ENCODE results near the gene TMEM30A.

The TMEM30A gene

GRCh38 chr6:75211920-75212590 lies 72.5 kb downstream of the TMEM30A start:
- no peak for DNase-seq

DNA sequence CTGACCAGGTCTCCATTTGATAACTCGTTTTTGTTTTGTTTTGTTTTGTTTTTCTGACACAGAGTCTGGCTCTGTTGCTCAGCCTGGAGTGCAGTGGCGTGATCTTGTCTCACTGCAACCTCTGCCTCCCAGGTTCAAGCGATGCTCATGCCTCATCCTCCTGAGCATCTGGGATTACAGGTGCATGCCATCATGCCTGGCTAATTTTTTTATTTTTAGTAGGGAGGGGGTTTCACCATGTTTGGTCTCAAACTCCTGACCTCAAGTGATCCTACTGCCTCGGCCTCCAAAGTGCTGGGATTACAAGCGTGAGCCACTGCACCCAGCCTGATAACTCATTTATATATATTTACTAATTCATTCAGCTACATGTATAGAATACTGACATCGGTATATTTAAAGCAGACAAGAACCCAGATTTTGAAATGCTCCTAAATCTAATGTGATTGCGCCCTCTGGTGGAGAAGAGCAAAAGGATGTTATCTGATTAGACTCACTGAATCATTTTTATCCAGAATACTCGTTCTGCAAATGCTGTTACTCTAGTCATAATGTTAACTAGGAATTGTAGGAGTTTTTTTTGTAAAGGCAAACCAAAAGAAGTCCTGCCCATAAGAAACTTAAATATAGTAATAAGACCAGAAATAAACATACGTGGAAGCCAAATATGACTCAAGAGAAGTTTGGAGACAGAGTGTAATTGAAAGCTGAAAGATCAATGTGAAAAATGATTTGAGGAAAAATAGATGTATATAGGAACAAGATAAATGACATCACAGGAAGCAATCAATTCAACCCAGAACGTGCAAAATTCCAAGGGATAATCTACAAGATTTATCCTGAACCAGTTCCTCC lies 73.5 kb downstream of the TMEM30A start:
- DNase-seq = peak; percentile 45

- DNase-seq = no peak
Observed at GRCh38 chr6:75209184-75209723, 75.3 kb downstream of the TMEM30A start.

GRCh38 chr6:75208298-75209183 lies 76.1 kb downstream of the TMEM30A start:
- peak; percentile 74 for DNase-seq

DNA sequence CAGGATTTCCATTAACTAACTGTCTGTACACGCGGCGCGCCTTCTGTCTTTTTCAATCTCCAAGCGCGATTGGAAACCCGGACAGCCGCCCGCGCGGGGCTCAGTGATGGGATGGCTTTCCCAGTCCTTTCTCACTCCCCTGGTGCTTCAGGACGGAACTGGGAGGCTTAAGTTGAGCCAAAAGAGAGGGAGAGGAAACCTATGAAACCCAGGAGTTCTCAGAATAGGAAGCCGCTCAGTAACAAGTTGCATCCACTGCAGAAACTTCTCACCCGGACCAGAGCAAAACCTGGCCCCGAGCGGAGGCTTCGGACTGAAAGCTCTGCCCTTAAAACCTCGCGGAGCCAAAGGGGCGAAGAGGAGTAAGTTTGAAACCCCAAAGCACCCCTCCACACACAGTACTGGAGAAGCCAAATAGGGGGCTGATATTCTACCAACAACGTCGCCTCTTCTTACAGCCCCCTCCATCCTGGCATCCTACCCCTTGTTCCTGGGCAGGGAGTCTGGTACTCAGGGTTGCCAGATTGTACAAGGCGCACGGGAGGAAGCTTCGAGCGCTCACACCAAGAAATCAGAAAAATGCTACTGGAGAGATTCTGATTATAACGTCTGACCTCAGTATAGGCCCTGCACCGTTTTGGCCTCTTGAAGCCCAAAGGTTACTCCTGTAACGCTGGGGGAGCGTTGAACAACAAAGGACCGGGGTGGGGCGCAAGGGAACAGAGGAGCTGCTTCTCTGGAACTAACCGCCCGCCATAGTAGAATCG lies 77.8 kb downstream of the TMEM30A start:
- no peak for DNase-seq

GRCh38 chr6:75205776-75206575 lies 78.6 kb downstream of the TMEM30A start, which contains the start of gene COL12A1:
COL12A1 (minus strand) TSS chr6:75206053; CDS start chr6:75202792, 3,261 bp downstream.
- no peak for DNase-seq

GRCh38 chr6:75204959-75205775 lies 79.4 kb downstream of the TMEM30A start:
- no peak for DNase-seq

GRCh38 chr6:75204217-75204958 lies 80.2 kb downstream of the TMEM30A start:
- DNase-seq = no peak

DNA sequence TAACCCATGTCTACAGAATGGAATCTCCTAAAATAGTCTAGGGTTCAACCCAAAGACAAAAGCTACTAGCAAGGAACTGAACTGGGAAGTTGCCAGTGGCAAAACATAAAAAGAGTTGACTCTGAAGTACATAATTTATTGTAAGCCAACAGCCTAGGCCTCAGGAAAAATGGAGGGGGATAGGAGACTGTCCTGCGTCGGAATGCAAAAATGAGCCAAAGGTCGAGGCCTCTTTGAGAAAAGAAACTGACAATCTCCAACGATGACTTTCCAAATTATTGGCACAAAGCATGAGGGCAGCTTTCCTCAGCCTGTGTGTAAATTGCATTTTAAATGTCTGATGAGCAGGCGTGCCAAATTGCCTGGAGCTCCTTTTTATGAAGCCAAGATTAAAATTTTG lies 80.9 kb downstream of the TMEM30A start:
- DNase-seq = no peak

Measured in central memory CD4-positive, alpha-beta T cell (primary cell).